GM12891 (cell line): ENCODE results near the gene RBM4B.

ENCODE experiments used
- POLR2A ChIP-seq: IDR thresholded peaks from 2 replicates; pipeline ENCODE4 v1.6.1; 2011; ENCODE audit warnings: low read depth, low read length, control low read depth
- POLR2AphosphoS5 ChIP-seq: IDR thresholded peaks from 2 replicates; pipeline ENCODE4 v1.6.1; 2011; ENCODE audit warnings: low read depth, low read length, control low read depth
- TAF1 ChIP-seq: IDR thresholded peaks from 2 replicates; pipeline ENCODE4 v1.6.1; 2011; ENCODE audit warnings: low read depth, low read length, control low read depth

DNA sequence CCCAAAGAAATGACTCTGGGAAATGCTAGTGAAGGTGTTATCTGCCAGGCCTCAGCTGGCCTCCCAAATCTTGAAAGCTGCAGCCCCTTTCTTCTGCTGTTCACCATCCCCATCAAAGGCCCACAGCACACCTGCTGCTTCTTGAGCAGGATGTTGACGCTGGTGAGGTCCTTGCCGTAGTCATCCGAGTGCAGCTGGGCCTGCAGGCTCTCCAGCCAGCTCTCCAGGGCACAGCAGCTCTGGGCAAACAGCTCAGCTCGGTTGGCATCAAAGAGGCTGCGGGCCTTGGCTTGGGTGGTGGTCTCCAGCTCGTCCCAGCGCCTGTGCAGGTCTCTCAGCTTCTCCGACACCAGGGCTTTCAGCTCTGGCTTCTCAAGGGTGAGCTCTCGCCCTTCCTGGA is 18.5 kb upstream of the RBM4B start:
- no peak for TF ChIP-seq POLR2A
- no peak for TF ChIP-seq POLR2AphosphoS5
- no peak for TF ChIP-seq TAF1
